Measurements from ENCODE around the gene SPA17.

DNA sequence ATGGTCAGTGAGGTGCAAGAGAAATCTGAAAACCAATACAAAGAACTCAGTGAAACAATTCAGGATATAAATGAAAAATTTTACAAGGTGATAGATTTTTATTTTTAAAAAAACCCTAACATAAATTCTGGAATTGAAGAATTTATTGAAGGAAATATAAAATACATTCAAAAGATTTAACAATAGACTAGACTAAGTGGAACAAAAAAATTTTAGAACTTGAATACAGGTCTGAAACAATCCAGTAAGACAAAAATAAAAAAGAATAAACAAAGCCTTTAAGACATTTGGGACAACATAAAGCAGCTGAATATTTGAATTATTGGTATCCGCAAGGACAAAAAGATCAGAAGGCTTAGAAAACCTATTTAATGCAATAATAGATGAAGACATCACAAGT, 8.7 kb downstream of the SPA17 start:
- TF ChIP-seq, protein P1, sequence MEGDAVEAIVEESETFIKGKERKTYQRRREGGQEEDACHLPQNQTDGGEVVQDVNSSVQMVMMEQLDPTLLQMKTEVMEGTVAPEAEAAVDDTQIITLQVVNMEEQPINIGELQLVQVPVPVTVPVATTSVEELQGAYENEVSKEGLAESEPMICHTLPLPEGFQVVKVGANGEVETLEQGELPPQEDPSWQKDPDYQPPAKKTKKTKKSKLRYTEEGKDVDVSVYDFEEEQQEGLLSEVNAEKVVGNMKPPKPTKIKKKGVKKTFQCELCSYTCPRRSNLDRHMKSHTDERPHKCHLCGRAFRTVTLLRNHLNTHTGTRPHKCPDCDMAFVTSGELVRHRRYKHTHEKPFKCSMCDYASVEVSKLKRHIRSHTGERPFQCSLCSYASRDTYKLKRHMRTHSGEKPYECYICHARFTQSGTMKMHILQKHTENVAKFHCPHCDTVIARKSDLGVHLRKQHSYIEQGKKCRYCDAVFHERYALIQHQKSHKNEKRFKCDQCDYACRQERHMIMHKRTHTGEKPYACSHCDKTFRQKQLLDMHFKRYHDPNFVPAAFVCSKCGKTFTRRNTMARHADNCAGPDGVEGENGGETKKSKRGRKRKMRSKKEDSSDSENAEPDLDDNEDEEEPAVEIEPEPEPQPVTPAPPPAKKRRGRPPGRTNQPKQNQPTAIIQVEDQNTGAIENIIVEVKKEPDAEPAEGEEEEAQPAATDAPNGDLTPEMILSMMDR (IDR thresholded peaks at IDR 0.05; ENCODE audit: poor library complexity, severe bottlenecking): no peak
- no peak for TF ChIP-seq MXI1 (conservative IDR thresholded peaks at IDR 0.05; ENCODE audit: poor library complexity, severe bottlenecking)
